Cardiac muscle cell (in vitro differentiated cells and primary cell): ENCODE measurements around the gene ACAD9. TPM values are rescaled to one million over a fixed set of nuclear protein-coding genes. Genes with fewer than 3 reads are reported as not detected.
"Not testable (repeated sequence)": the region's sequence is repeated elsewhere in the genome, so short reads cannot be mapped to it uniquely, and the experiment has no call there.

Experiments
- DNase-seq, 2 donors: peaks; one replicate each; pipeline versions ENCODE4 v3.0.0 to v3.0.0-alpha.2; 2010 to 2017; ENCODE audit warnings: low read depth in 1 of 2, low spot score in 1 of 2
- H3K27ac ChIP-seq: fragments of 200-600 bp; sonication (generic); 2 replicates; pipeline ENCODE4 v1.5.1; 2016
- H3K27me3 ChIP-seq: fragments of 200-600 bp; sonication (generic); 2 replicates; pipeline ENCODE4 v1.6.0; 2016; ENCODE audit warnings: control low read depth
- H3K36me3 ChIP-seq: fragments of 200-600 bp; sonication (generic); 2 replicates; pipeline ENCODE4 v1.5.1; 2016; ENCODE audit warnings: control low read depth
- H3K4me1 ChIP-seq: fragments of 200-600 bp; sonication (generic); 2 replicates; pipeline ENCODE4 v1.8.1; 2017; ENCODE audit warnings: low read depth, mild to moderate bottlenecking, mixed run types
- H3K4me3 ChIP-seq: fragments of 200-600 bp; sonication (generic); 2 replicates; pipeline ENCODE4 v1.5.1; 2016; ENCODE audit warnings: mild to moderate bottlenecking
- H3K9me3 ChIP-seq: fragments of 200-600 bp; sonication (generic); 2 replicates; pipeline ENCODE4 v1.5.1; 2017; ENCODE audit warnings: low read depth, mild to moderate bottlenecking, control low read depth
- polyA plus RNA-seq: library from polyadenylated mRNA; unstranded; fragments of >200 nt; fragmentation: Nextera tagmentation; extraction: Ambion mirVana; gene quantifications from 2 replicates; pipeline ENCODE4 v1.2.1, GENCODE V29; 2016
- total RNA-seq: library from RNA; depleted of rRNA; stranded (reverse); fragments of >200 nt; gene quantifications from 2 replicates; pipeline ENCODE4 v1.2.3, GENCODE V29; 2016
- TF ChIP-seq, protein P1 (sequence below): IDR thresholded peaks from 2 replicates; pipeline ENCODE4 v1.5.1; 2012; ENCODE audit warnings: low read depth, mild to moderate bottlenecking, low read length

The ACAD9 gene
- total and polyA plus RNA-seq, 2 experiments from 2014 or later, result 44.5 to 61.2 TPM

DNA sequence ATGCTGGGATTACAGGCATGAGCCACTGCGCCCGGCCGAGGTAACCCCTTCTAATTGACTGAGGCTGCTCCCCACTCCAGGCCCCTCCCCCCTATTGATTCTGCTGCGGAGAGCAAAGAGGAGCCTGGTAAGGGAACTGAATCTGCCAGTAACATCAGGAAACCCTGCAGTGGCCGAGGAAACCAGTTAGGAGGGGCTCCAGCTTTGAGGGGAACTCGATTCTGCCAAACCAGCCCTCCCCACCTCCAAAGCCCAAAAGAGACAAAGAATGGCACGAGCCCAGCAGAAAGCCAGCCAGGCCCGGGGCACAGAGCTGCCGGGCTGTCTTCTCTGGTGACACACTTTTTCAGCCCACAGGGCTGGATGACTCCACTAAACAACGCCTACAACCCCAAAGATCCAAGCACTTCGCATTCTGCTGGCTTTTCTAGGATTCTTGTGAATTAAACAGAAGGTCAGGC, 15.0 kb upstream of the ACAD9 start:
- Histone ChIP-seq H3K27me3 (no peaks in the 10 kb centered on the region), H3K4me3 (no peak overlapping the region), H3K9me3 (no peaks in the 10 kb centered on the region), H3K4me1 (no peaks in the 10 kb centered on the region), H3K36me3 (no peaks in the 10 kb centered on the region), H3K27ac (no peak overlapping the region)
- TF ChIP-seq, protein P1, sequence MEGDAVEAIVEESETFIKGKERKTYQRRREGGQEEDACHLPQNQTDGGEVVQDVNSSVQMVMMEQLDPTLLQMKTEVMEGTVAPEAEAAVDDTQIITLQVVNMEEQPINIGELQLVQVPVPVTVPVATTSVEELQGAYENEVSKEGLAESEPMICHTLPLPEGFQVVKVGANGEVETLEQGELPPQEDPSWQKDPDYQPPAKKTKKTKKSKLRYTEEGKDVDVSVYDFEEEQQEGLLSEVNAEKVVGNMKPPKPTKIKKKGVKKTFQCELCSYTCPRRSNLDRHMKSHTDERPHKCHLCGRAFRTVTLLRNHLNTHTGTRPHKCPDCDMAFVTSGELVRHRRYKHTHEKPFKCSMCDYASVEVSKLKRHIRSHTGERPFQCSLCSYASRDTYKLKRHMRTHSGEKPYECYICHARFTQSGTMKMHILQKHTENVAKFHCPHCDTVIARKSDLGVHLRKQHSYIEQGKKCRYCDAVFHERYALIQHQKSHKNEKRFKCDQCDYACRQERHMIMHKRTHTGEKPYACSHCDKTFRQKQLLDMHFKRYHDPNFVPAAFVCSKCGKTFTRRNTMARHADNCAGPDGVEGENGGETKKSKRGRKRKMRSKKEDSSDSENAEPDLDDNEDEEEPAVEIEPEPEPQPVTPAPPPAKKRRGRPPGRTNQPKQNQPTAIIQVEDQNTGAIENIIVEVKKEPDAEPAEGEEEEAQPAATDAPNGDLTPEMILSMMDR, result no peak
- DNase-seq, result no peak

DNA sequence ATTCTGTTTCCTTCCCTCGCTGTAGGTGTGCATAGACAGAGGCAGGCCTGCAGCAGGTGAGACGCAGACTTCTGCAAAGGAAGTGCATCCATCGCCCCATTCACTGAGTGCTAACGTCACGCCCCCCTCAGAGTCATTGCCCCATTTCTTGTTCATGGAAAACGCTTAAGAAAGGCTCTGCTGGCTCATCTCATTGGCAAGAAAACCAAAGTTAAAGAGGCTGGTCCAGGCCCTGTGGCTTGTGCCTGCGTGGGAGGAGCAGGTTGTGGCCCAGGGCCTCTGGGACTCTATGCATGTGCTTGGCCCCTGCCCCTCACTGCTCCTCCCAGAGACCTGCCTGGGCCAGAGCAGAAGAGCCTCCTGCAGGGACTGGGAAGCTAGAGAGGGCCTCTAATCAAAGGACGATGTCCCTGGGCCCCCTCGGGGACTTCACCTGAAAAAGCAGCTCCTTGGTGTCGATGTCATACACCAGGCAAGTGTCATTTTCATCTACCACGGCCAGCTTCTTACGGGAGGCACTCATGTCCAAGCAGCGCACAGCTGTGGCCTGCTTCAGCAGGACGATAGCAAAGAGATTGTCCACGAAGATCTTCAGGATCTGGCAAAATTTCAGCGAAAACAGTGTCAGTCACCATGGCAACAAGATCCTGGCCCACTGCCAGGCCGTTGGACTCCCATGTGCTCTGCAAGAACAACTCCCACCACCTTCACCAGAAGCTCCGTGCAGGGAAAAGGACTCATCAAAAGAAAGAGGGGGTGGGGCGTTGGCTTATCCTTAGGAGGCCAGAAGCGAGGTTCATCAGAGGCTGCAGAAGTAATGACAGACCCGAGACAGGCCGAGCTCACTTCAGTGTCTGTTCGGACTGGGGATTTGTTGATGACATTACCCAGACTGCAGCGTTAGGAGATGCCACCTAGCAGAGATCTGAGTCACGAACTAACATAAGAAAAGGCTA, 14.3 kb upstream of the ACAD9 start:
- H3K27me3 ChIP-seq, H3K27ac ChIP-seq, H3K36me3 ChIP-seq, H3K9me3 ChIP-seq, H3K4me1 ChIP-seq, H3K4me3 ChIP-seq: not testable (repeated sequence)
- peak in 1 of 2 donors; percentile 71 for DNase-seq

DNA sequence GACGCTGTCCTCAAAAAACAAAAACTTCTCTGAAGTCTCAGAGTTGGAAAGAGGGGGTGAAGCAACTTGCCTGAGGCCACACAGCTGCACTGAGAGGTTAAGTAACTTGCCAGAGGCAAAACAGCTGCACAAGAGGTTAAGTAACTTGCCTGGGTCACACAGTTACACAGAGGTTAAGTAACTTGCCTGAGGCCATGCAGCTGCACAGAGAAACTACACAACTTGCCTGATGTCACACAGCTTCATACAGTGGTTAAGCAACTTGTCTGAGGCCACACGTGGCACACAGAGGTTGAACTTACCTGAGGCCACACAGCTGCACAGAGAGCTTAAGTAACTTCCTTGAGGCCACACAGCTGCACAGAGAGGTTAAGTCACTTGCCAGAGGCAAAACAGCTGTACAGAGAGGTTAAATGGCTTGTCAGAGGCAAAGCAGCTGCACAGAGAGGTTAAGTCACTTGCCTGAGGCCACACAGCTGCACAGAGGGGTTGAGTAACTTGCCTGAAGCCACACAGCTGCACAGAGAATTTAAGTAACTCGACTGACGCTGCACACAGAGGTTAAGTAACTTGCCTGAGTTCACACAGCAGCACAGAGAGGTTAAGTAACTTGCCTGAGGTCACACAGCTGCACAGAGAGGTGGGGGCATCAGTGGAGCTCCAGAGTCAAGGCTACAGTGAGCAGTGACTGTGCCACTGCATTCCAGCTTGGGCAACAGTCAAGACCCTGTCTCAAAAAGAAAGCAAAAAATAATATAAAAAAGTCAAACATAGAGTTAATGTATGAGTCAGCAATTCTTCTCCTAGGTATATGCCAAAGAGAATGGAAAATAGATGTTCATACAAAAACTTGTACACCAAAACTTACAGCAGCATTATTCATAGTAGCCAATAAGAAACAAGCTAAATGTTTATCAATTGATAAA, 12.0 kb upstream of the ACAD9 start:
- Histone ChIP-seq H3K36me3 (no peaks in the 10 kb centered on the region), H3K4me3 (no peak overlapping the region), H3K27me3 (no peaks in the 10 kb centered on the region), H3K9me3 (no peaks in the 10 kb centered on the region), H3K4me1 (no peaks in the 10 kb centered on the region), H3K27ac (no peak overlapping the region)
- TF ChIP-seq, protein P1, result no peak
- DNase-seq, result no peak

DNA sequence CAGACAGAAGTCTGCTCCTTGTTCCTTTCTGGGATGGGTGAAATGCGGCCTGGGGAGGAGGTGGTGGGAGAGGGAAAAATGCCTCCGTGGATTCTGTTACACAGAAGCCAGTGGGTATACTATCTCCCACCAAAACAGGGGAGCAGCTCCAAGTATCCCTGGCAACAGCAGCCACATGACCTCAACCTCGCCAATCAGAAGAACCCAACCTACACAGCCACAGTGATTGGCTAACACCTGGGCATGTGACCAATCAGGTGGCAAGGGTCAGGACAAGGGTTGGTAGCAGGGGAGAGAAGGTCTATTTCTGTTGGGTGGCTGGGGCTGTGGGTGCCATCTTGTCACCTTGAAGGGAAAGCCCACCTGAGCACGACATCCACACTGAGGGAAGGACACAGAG, 9.1 kb upstream of the ACAD9 start:
- DNase-seq, result no peak
- Histone ChIP-seq H3K9me3 (no peaks in the 10 kb centered on the region), H3K4me1 (no peaks in the 10 kb centered on the region), H3K27ac (no peak overlapping the region), H3K36me3 (no peaks in the 10 kb centered on the region), H3K4me3 (no peak overlapping the region), H3K27me3 (no peaks in the 10 kb centered on the region)
- TF ChIP-seq, protein P1, result no peak

DNA sequence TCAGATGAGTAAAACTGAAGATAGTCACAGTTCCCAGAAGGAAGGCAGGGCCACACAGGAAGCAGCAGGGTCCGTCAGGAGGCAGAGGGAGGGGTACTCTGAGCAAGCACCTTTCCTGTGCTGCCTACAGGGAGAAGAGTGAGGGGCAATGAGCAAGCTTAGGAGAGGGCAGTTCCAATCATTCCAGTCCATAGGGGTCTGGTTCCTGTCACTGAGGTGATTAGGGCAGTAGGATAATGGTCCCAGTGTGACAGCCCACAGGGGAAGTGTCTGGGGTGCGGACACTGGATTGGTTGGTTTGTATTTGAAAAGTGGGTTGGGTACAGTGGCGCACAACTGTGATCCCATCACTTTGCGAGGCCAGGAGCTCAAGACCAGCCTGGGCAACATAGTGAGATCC, 7.1 kb upstream of the ACAD9 start:
- no peak overlapping the region for H3K27ac ChIP-seq
- no peaks in the 10 kb centered on the region for H3K9me3 ChIP-seq
- DNase-seq, result no peak
- H3K4me3 ChIP-seq, result no peak overlapping the region
- no peaks in the 10 kb centered on the region for H3K27me3 ChIP-seq
- TF ChIP-seq, protein P1, result no peak
- no peaks in the 10 kb centered on the region for H3K36me3 ChIP-seq
- no peaks in the 10 kb centered on the region for H3K4me1 ChIP-seq
